Superior temporal gyrus (tissue), 1 donor: ENCODE results near the gene PASK.
A peak's percentile ranks its signal among the peaks of the same experiment; 100 is the strongest.

Experiments
- DNase-seq: peaks from one replicate; pipeline ENCODE4 v3.0.0-alpha.2; 2016; ENCODE audit errors: extremely low spot score

PASK gene

GRCh38 chr2:241066893-241067341, 82.4 kb downstream of the PASK start:
- no peak for DNase-seq

GRCh38 chr2:241066171-241066892, 82.9 kb downstream of the PASK start:
- DNase-seq: no peak

- DNase-seq: no peak
These were observed 83.9 kb downstream of the PASK start for GRCh38 chr2:241065355-241065803.

GRCh38 chr2:241064802-241065354, 84.4 kb downstream of the PASK start:
- no peak for DNase-seq

- no peak for DNase-seq
These were observed 85.1 kb downstream of the PASK start for GRCh38 chr2:241064008-241064801.

GRCh38 chr2:241063587-241063986, 85.7 kb downstream of the PASK start:
- no peak for DNase-seq

- no peak for DNase-seq
These were observed 86.2 kb downstream of the PASK start for GRCh38 chr2:241063093-241063551.

- DNase-seq: no peak
These were observed 86.7 kb downstream of the PASK start for GRCh38 chr2:241062389-241063092.

- DNase-seq: peak; percentile 25
These were observed 88.0 kb downstream of the PASK start for GRCh38 chr2:241061275-241061674.
